HepG2 (cell line): ENCODE results near the gene IQGAP2. TPM values are rescaled to one million over a fixed set of nuclear protein-coding genes. Genes with fewer than 3 reads are reported as not detected.

Experiments
- ATAC-seq: fragments of 200-7000 bp; cut with Tn5 transposase; 3 replicates; pipeline ENCODE4 v1.9.1; 2020; ENCODE audit warnings: mild to moderate bottlenecking, moderate library complexity
- BruUV-seq: library from RNA; stranded (reverse); fragments of 400-500 nt; replicated peaks from 2 replicates; lab custom pipeline; 2021; lab: Mats Ljungman, UMichigan
- CTCF ChIA-PET: fragments of 300-600 bp; formaldehyde crosslinking; extraction: SDS; loops from one replicate; lab custom pipeline; 2021; ENCODE audit warnings: low total read pairs, inconsistent platforms, low intra/inter-chr PET ratio; lab: Yijun Ruan, JAX
- POLR2A ChIA-PET: fragments of 350-600 bp; sonication (Branson Sonifier 250); formaldehyde crosslinking; loops from one replicate; lab custom pipeline; 2020; ENCODE audit warnings: antibody characterized with exemption, inconsistent platforms; lab: Yijun Ruan, JAX
- DNase-seq: peaks from one replicate; pipeline ENCODE4 v3.0.0-alpha.2; 2015; ENCODE audit warnings: low spot score
- FAIRE-seq: peaks from 3 replicates; lab custom pipeline; 2011; peaks lifted over from hg19 to GRCh38; lab: Jason Lieb, UNC
- H2AFZ ChIP-seq: one replicate; pipeline ENCODE4 v1.6.1; 2011; ENCODE audit warnings: low read length, inconsistent platforms
- H3K27ac ChIP-seq: fragments of 300-600 bp; 3 replicates; pipeline ENCODE4 v1.8.0; 2011; ENCODE audit warnings: mixed run types, mild to moderate bottlenecking, mixed read lengths, low read length, inconsistent platforms; ENCODE audit not compliant: insufficient read depth; ENCODE audit errors: extremely low read length
- H3K27me3 ChIP-seq, 2 experiments: fragments of 200-600 bp in 1 of 2; 2 replicates in 1 of 2; 3 replicates in 1 of 2; pipeline versions ENCODE4 v1.6.0 to v1.8.0; 2011; ENCODE audit warnings: low read length in 2 of 2, mild to moderate bottlenecking in 2 of 2, moderate library complexity in 2 of 2, inconsistent platforms in 1 of 2; ENCODE audit not compliant: insufficient read depth in 2 of 2, control insufficient read depth in 1 of 2
- H3K36me3 ChIP-seq, 2 experiments: fragments of 200-600 bp in 1 of 2; replicated peaks in 1 of 2; 2 replicates in 1 of 2; 3 replicates in 1 of 2; pipeline versions ENCODE4 v1.5.1 to v1.8.0; 2011; ENCODE audit warnings: low read length in 2 of 2, inconsistent platforms in 1 of 2; ENCODE audit not compliant: insufficient read depth in 2 of 2, control insufficient read depth in 1 of 2
- H3K4me1 ChIP-seq: 2 replicates; pipeline ENCODE4 v1.5.1; 2012; ENCODE audit warnings: low read length, inconsistent platforms; ENCODE audit not compliant: insufficient read depth
- H3K4me2 ChIP-seq: 2 replicates; pipeline ENCODE4 v1.6.0; 2011; ENCODE audit warnings: low read depth, low read length, inconsistent platforms
- H3K4me3 ChIP-seq, 3 experiments: fragments of 200-600 bp in 1 of 3; sonication (generic), shearing (Covaris generic) in 1 of 3; replicated peaks in 1 of 3; 2 replicates each; pipeline ENCODE4 v1.5.1; 2011 to 2016; ENCODE audit warnings: low read length in 3 of 3, inconsistent platforms in 2 of 3, low read depth in 2 of 3, mild to moderate bottlenecking in 2 of 3, control low read depth in 1 of 3, mixed read lengths in 1 of 3; ENCODE audit not compliant: insufficient read depth in 1 of 3
- H3K79me2 ChIP-seq: one replicate; pipeline ENCODE4 v1.6.1; 2011; ENCODE audit warnings: low read length, inconsistent platforms; ENCODE audit not compliant: insufficient read depth
- H3K9ac ChIP-seq: 2 replicates; pipeline ENCODE4 v1.6.0; 2011; ENCODE audit warnings: mild to moderate bottlenecking, low read depth, low read length, inconsistent platforms; ENCODE audit not compliant: insufficient read depth
- H3K9me3 ChIP-seq: 2 replicates; pipeline ENCODE4 v1.5.1; 2012; ENCODE audit warnings: mild to moderate bottlenecking, low read length
- H4K20me1 ChIP-seq: 2 replicates; pipeline ENCODE4 v1.6.0; 2011; ENCODE audit warnings: inconsistent platforms, mild to moderate bottlenecking, low read length, moderate library complexity; ENCODE audit not compliant: insufficient read depth
- HMG20B ChIP-seq: conservative IDR thresholded peaks from 2 replicates; pipeline ENCODE4 v1.6.1; 2016; ENCODE audit warnings: missing genetic modification reagents, missing compliant biosample characterization
- POLR2AphosphoS5 ChIP-seq: IDR thresholded peaks from 2 replicates; pipeline ENCODE4 v1.6.1; 2012; ENCODE audit warnings: low read depth, low read length
- WGBS: methylation state at CpG from one replicate; pipeline ENCODE4 v1.1.6; 2017; ENCODE audit warnings: low lambda C conversion rate; 5-methylcytosine and 5-hydroxymethylcytosine counted together
- in situ Hi-C: cut with HindIII; loops from 2 replicates; pipeline ENCODE4 v1.10.0; 2017; ENCODE audit warnings: low pct_unique_long_range_greater_than_20kb; ENCODE audit not compliant: extremely low pct_ligation_motif_present
- intact Hi-C: fragments of 100-400 bp; cut with micrococcal nuclease; formaldehyde crosslinking; loops from one replicate; pipeline ENCODE4 v1.10.0; 2022; ENCODE audit not compliant: unreplicated experiment
- polyA plus RNA-seq, 8 experiments: library from polyadenylated mRNA; depleted of rRNA in 3 of 8; stranded (reverse) in 7 of 8; unstranded in 1 of 8; fragments of >200 nt; fragmentation: Illumina TruSeq in 4 of 8; extraction: Trizol in 4 of 8; gene quantifications; 2 replicates each; pipeline versions ENCODE4 v1.2.1 to v1.2.3, GENCODE V29; 2011 to 2016; ENCODE audit warnings: low read depth in 4 of 8, missing spikeins in 1 of 8, mixed read lengths in 1 of 8; ENCODE audit not compliant: insufficient read depth in 1 of 8
- total RNA-seq, 5 experiments: library from RNA; depleted of rRNA; stranded (reverse); fragments of >200 nt; fragmentation: Illumina TruSeq; extraction: Trizol; gene quantifications; 2 replicates each; pipeline ENCODE4 v1.2.3, GENCODE V29; 2016; ENCODE audit warnings: low read depth in 1 of 5
- TF ChIP-seq, protein P1 (sequence below): sonication (generic); formaldehyde crosslinking; conservative IDR thresholded peaks from 2 replicates; pipeline ENCODE4 v1.4.0; 2020; ENCODE audit warnings: missing genetic modification reagents
- TF ChIP-seq, protein P2 (sequence below): sonication (generic); formaldehyde crosslinking; IDR thresholded peaks from 2 replicates; pipeline ENCODE4 v1.4.0; 2020; ENCODE audit warnings: missing genetic modification reagents, borderline replicate concordance
- TF ChIP-seq, protein P3 (sequence below): IDR thresholded peaks from 2 replicates; pipeline ENCODE4 v1.6.1; 2016; ENCODE audit warnings: low read depth

The IQGAP2 gene
- total and polyA plus RNA-seq, 2 of the 13 experiments (the other 11 are each of a cell fraction or from before 2014, with no cell fraction given): 35.2 to 83.3 TPM

DNA sequence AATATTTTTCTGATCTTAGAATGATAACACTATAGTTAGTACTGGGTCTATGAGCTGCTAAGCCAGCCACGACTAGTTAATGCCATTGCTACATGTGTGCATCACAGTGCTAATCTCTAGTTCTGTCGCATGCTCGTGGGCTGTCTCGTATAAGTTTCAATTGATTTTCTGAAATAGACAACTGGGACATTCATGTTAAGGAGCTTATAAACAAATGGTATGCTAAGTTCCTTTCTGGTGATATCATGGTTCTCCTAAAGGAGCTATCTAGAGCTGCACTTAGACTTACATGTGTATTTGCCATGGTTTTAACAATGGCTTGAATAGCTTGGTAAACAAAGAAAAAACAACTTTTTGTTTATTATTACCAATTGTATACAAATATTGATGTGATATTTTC, 173.9 kb downstream of the IQGAP2 start:
- DNase-seq (no peak), ATAC-seq (no peak), FAIRE-seq (no peak)
- intact Hi-C loops: no loop called here
- Histone ChIP-seq H3K79me2 (no peaks in the 10 kb centered on the region), H3K27ac (no peak overlapping the region), H4K20me1 (no peaks in the 10 kb centered on the region), H3K9ac (no peak overlapping the region), H3K27me3 (no peaks in the 10 kb centered on the region), H3K4me2 (no peak overlapping the region), H3K4me1 (no peaks in the 10 kb centered on the region), H3K4me3 (no peak overlapping the region), H2AFZ (no peak overlapping the region), H3K9me3 (no peaks in the 10 kb centered on the region), H3K36me3 (peaks cover 2 to 22% of the 10 kb centered on the region in 2 experiments; a peak in 3 of 5 replicates)
- TF ChIP-seq, protein P1, sequence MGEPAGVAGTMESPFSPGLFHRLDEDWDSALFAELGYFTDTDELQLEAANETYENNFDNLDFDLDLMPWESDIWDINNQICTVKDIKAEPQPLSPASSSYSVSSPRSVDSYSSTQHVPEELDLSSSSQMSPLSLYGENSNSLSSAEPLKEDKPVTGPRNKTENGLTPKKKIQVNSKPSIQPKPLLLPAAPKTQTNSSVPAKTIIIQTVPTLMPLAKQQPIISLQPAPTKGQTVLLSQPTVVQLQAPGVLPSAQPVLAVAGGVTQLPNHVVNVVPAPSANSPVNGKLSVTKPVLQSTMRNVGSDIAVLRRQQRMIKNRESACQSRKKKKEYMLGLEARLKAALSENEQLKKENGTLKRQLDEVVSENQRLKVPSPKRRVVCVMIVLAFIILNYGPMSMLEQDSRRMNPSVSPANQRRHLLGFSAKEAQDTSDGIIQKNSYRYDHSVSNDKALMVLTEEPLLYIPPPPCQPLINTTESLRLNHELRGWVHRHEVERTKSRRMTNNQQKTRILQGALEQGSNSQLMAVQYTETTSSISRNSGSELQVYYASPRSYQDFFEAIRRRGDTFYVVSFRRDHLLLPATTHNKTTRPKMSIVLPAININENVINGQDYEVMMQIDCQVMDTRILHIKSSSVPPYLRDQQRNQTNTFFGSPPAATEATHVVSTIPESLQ (CRISPR knock-in tag): no peak
- no peak for TF ChIP-seq POLR2AphosphoS5
- TF ChIP-seq, protein P2, sequence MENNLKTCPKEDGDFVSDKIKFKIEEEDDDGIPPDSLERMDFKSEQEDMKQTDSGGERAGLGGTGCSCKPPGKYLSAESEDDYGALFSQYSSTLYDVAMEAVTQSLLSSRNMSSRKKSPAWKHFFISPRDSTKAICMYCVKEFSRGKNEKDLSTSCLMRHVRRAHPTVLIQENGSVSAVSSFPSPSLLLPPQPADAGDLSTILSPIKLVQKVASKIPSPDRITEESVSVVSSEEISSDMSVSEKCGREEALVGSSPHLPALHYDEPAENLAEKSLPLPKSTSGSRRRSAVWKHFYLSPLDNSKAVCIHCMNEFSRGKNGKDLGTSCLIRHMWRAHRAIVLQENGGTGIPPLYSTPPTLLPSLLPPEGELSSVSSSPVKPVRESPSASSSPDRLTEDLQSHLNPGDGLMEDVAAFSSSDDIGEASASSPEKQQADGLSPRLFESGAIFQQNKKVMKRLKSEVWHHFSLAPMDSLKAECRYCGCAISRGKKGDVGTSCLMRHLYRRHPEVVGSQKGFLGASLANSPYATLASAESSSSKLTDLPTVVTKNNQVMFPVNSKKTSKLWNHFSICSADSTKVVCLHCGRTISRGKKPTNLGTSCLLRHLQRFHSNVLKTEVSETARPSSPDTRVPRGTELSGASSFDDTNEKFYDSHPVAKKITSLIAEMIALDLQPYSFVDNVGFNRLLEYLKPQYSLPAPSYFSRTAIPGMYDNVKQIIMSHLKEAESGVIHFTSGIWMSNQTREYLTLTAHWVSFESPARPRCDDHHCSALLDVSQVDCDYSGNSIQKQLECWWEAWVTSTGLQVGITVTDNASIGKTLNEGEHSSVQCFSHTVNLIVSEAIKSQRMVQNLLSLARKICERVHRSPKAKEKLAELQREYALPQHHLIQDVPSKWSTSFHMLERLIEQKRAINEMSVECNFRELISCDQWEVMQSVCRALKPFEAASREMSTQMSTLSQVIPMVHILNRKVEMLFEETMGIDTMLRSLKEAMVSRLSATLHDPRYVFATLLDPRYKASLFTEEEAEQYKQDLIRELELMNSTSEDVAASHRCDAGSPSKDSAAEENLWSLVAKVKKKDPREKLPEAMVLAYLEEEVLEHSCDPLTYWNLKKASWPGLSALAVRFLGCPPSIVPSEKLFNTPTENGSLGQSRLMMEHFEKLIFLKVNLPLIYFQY: no peak
- no peak for TF ChIP-seq HMG20B (CRISPR knock-in tag)
- TF ChIP-seq, protein P3, sequence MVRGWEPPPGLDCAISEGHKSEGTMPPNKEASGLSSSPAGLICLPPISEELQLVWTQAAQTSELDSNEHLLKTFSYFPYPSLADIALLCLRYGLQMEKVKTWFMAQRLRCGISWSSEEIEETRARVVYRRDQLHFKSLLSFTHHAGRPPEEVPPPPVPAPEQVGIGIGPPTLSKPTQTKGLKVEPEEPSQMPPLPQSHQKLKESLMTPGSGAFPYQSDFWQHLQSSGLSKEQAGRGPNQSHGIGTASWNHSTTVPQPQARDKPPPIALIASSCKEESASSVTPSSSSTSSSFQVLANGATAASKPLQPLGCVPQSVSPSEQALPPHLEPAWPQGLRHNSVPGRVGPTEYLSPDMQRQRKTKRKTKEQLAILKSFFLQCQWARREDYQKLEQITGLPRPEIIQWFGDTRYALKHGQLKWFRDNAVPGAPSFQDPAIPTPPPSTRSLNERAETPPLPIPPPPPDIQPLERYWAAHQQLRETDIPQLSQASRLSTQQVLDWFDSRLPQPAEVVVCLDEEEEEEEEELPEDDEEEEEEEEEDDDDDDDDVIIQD (CRISPR knock-in tag): no peak
- CTCF ChIA-PET: no interaction called here
- POLR2A ChIA-PET: no interaction called here
- WGBS: 91% methylated on average over 4 of the region's 4 CpGs
- BruUV-seq: no TSS peak
- in situ Hi-C loops: no loop called here
